OCI-LY3 (cell line): ENCODE measurements around the gene NBEAL2.

ENCODE experiments used
- H2AFZ ChIP-seq: fragments of 200-600, 300-600 bp; shearing (Covaris generic); 2 replicates; pipeline ENCODE4 v1.6.0; 2014; ENCODE audit warnings: antibody characterized with exemption, low read depth, low read length
- H3K27ac ChIP-seq: fragments of 200-600, 300-600 bp; sonication (generic); 2 replicates; pipeline ENCODE4 v1.5.1; 2014; ENCODE audit warnings: mild to moderate bottlenecking, low read length, moderate library complexity, mixed read lengths
- H3K27me3 ChIP-seq: fragments of 200-600, 300-600 bp; sonication (generic); 2 replicates; pipeline ENCODE4 v1.6.1; 2014; ENCODE audit warnings: low read depth, low read length, mixed read lengths
- H3K36me3 ChIP-seq: fragments of 200-600, 300-600 bp; sonication (generic); replicated peaks from 2 replicates; pipeline ENCODE3; 2014; ENCODE audit warnings: low read depth, low read length, mixed read lengths
- H3K4me1 ChIP-seq: fragments of 300-600, 200-600 bp; sonication (generic); 2 replicates; pipeline ENCODE4 v1.6.1; 2014; ENCODE audit warnings: low read length, mixed read lengths
- H3K4me2 ChIP-seq: fragments of 200-600, 300-600 bp; sonication (generic); 2 replicates; pipeline ENCODE4 v1.6.1; 2014; ENCODE audit warnings: low read length, mixed read lengths
- H3K4me3 ChIP-seq: fragments of 300-600, 200-600 bp; sonication (generic); 2 replicates; pipeline ENCODE4 v1.5.1; 2014; ENCODE audit warnings: antibody characterized with exemption, mild to moderate bottlenecking, low read length, moderate library complexity
- H3K79me2 ChIP-seq: fragments of 300-600, 200-600 bp; shearing (Covaris generic); 2 replicates; pipeline ENCODE4 v1.6.1; 2014; ENCODE audit warnings: mild to moderate bottlenecking, low read length, mixed read lengths
- H3K9ac ChIP-seq: fragments of 300-600, 200-600 bp; shearing (Covaris generic); 2 replicates; pipeline ENCODE4 v1.6.0; 2014; ENCODE audit warnings: mild to moderate bottlenecking, low read length, moderate library complexity
- H3K9me3 ChIP-seq: fragments of 200-600, 300-600 bp; shearing (Covaris generic); 2 replicates; pipeline ENCODE4 v1.6.1; 2014; ENCODE audit warnings: low read length, mixed read lengths; ENCODE audit not compliant: insufficient read depth
- H4K20me1 ChIP-seq: fragments of 200-600, 300-600 bp; sonication (generic); 2 replicates; pipeline ENCODE4 v1.6.1; 2016; ENCODE audit warnings: low read length, mixed read lengths; ENCODE audit not compliant: insufficient read depth
- EZH2phosphoT487 ChIP-seq: fragments of 200-600 bp; shearing (Covaris generic); IDR thresholded peaks from 2 replicates; pipeline ENCODE4 v1.6.1; 2018; ENCODE audit warnings: antibody characterized with exemption, mixed run types, low read depth
- TF ChIP-seq, protein P1 (sequence below): fragments of 200-600, 300-600 bp; sonication (generic); IDR thresholded peaks from 2 replicates; pipeline ENCODE4 v1.5.1; 2014; ENCODE audit warnings: antibody characterized with exemption, low read length, low read depth

NBEAL2 gene

DNA sequence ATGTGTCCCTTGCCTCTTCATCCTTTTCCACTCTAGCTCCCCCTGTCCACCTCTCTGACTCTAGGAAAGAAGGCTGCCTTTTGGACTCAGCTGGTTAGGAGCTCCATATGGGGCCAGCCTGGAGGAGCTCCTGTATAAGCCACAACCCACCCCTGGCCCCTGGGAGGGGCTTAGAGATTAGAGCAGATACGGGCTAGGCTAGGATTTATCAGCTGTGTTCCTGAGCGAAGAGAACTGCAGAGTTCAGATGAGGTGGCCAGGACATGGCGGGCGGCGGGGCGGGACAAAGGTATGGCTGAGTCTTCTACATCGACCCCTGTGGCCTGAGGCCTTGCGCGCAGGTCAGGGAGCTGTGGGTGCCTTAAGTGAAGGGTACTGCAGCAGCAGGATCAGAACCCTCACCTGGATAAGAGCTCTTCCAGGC lies 7.9 kb downstream of the NBEAL2 start:
- peaks cover 51% of the 10 kb centered on the region for H3K4me1 ChIP-seq
- H3K4me2 ChIP-seq, result peak overlapping the region; percentile 57
- peaks cover 48% of the 10 kb centered on the region for H3K79me2 ChIP-seq
- H3K36me3 ChIP-seq, result peaks cover 21% of the 10 kb centered on the region
- TF ChIP-seq, protein P1, sequence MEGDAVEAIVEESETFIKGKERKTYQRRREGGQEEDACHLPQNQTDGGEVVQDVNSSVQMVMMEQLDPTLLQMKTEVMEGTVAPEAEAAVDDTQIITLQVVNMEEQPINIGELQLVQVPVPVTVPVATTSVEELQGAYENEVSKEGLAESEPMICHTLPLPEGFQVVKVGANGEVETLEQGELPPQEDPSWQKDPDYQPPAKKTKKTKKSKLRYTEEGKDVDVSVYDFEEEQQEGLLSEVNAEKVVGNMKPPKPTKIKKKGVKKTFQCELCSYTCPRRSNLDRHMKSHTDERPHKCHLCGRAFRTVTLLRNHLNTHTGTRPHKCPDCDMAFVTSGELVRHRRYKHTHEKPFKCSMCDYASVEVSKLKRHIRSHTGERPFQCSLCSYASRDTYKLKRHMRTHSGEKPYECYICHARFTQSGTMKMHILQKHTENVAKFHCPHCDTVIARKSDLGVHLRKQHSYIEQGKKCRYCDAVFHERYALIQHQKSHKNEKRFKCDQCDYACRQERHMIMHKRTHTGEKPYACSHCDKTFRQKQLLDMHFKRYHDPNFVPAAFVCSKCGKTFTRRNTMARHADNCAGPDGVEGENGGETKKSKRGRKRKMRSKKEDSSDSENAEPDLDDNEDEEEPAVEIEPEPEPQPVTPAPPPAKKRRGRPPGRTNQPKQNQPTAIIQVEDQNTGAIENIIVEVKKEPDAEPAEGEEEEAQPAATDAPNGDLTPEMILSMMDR, result no peak
- no peak for TF ChIP-seq EZH2phosphoT487
- H3K27ac ChIP-seq, result peak overlapping the region; percentile 41; the same call in 1 of the 2 replicates
- H3K4me3 ChIP-seq, result peak overlapping the region; percentile 38; the same call in 1 of the 2 replicates
- peak overlapping the region; percentile 33; the same call in 1 of the 2 replicates for H3K9ac ChIP-seq
- H3K9me3 ChIP-seq, result no peaks in the 10 kb centered on the region
- 0 out of 2 replicates have a peak, but pooled peaks cover 5% of the 10 kb centered on the region for H4K20me1 ChIP-seq
- H2AFZ ChIP-seq, result no peak overlapping the region
- H3K27me3 ChIP-seq, result no peaks in the 10 kb centered on the region

DNA sequence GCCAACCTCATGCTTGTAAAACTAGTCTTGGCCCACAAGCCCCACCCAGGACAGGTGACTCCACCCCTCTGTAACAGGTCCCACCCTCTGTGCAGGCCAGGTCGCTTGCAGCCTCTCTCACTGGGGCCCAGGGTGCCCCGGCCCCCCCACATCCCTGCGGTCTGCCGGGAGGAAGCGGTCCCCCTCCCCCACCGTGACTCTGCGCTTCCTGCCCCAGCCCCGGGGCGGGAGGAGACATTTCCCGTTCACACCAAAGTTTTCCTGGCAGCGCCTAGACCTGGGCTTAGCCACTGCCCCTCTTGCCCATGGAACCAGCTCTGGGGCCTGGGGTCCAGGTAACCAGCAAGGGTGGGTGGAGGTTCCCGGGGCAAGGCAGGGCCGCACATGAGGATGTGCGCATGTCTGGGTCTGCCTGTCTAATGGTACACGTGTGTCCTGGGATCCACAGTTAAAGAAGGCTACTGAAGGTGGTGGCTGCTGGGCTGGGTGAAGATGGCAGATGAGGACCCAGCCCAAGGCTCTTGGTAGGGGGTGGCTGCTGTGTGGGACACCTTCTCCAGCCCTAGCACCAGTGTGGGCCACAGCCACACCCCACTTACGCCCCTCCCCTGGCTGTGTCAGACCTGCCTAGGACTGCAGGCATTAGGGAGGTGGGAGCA lies 8.4 kb downstream of the NBEAL2 start:
- Histone ChIP-seq H2AFZ (no peak overlapping the region), H4K20me1 (0 out of 2 replicates have a peak, but pooled peaks cover under 1% of the 10 kb centered on the region), H3K4me2 (peak overlapping the region; percentile 57), H3K36me3 (peaks cover 21% of the 10 kb centered on the region), H3K9me3 (no peaks in the 10 kb centered on the region), H3K27ac (peak overlapping the region; percentile 41), H3K4me3 (peak overlapping the region; percentile 38; the same call in 1 of the 2 replicates), H3K4me1 (peaks cover 51% of the 10 kb centered on the region), H3K27me3 (no peaks in the 10 kb centered on the region), H3K9ac (peak overlapping the region; percentile 33; the same call in 1 of the 2 replicates), H3K79me2 (peaks cover 42% of the 10 kb centered on the region)
- TF ChIP-seq, protein P1, result no peak
- TF ChIP-seq EZH2phosphoT487, result no peak

DNA sequence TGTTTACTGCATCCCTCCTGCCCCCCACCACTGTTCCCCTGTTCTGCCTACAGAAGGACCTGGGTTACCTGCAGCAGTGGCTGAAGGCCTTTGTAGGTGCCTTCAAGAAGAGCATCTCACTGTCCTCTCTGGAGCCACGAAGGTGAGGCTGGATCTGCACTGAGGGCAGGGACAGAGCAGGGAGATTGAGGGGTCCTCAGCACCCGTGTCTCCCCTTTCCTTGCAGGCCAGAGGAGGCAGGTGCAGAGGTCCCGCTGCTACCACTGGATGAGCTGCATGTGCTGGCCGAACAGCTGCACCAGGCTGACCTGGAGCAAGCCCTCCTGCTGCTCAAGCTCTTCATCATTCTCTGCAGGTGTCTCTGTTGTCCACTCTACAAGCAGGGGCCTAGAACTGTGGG lies 9.2 kb downstream of the NBEAL2 start:
- Histone ChIP-seq H4K20me1 (no peaks in the 10 kb centered on the region), H3K9me3 (no peaks in the 10 kb centered on the region), H3K79me2 (peaks cover 38% of the 10 kb centered on the region), H3K36me3 (peaks cover 25% of the 10 kb centered on the region), H3K4me3 (no peak overlapping the region), H3K4me2 (no peak overlapping the region), H3K27me3 (no peaks in the 10 kb centered on the region), H3K9ac (no peak overlapping the region), H3K27ac (peak overlapping the region; percentile 7; the same call in 1 of the 2 replicates), H2AFZ (no peak overlapping the region), H3K4me1 (peaks cover 51% of the 10 kb centered on the region)
- TF ChIP-seq EZH2phosphoT487, result no peak
- TF ChIP-seq, protein P1, result no peak

DNA sequence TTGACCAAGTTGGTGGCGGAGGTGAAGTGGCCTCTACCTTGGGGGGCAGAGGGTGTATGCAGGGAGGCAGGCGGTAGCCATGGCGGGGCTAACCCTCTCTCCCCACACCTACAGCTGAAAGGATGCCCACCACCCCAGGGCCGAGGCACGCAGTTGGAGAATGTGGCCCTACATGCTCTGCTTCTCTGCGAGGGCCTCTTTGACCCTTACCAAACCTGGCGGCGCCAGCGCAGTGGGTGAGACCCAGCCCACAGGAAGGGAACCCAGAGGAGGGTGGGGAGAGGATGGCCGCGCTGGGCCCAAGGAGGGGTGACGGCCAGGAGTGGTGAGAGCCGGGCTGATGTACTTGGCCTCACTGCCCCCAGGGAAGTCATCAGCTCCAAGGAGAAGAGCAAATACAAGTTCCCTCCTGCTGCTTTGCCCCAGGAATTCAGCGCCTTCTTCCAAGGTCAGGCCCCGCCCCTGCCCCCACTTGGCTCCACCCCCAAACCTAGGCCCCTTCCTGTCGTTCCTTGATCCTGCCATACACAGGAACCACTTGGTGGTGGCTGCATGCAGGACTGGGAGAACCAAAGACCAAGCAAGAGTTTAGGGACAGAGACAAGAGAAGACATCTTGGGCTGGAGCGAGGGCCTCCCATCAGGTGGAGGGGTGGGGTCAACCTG lies 9.8 kb downstream of the NBEAL2 start:
- H3K4me2 ChIP-seq, result no peak overlapping the region
- H3K9me3 ChIP-seq, result no peaks in the 10 kb centered on the region
- no peaks in the 10 kb centered on the region for H3K27me3 ChIP-seq
- H4K20me1 ChIP-seq, result no peaks in the 10 kb centered on the region
- peaks cover 25% of the 10 kb centered on the region for H3K36me3 ChIP-seq
- no peak for TF ChIP-seq EZH2phosphoT487
- TF ChIP-seq, protein P1, result no peak
- peaks cover 51% of the 10 kb centered on the region for H3K4me1 ChIP-seq
- H3K9ac ChIP-seq, result no peak overlapping the region
- no peak overlapping the region for H2AFZ ChIP-seq
- H3K4me3 ChIP-seq, result no peak overlapping the region
- H3K27ac ChIP-seq, result peak overlapping the region; percentile 75
- H3K79me2 ChIP-seq, result peaks cover 36% of the 10 kb centered on the region
